ENCODE measurements around the gene PLK2. TPM values are rescaled to one million over a fixed set of nuclear protein-coding genes. Genes with fewer than 3 reads are reported as not detected.

Gene PLK2
- 1,301 and 1,404 TPM in 2 replicates for total RNA-seq

DNA sequence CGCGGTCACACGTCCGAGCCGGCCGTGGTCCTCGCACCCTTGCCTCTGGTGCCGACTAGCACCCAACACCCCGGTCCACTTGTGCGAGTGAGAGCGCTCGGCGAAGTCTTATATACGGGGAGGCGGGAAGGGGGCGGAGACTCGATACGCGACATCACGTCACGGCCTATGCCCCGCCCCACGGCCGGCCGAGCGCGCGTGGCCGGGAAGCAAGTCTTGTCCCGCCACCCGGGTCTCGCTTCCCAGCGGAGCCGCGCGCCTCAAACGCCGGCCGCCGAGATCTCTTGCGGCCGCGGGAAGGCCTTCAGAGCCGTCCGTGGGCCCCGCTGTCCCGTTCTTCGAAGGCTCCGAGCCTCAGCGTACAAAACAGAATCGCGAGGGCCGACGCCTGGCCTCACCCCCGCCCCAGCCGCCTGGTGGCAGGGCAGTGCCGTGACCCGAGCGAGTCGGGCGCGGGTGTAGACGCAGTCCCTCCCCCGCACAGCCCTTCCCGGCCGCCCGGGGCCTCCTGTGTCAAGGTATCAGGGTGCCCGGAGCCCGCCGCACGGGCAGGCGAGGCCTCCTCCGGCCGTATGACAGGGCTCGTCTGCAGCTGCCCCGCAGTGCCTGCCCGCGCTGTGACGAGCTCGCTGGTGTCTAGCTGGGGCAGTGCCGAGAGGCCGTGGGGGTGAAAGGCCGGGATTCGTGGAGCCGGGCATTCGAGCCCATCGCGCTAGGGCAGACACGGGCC lies at the start of gene PLK2:
PLK2 (minus strand) TSS at position 85 of the 730 bp plus-strand sequence. CDS start 127 bp downstream, outside the sequence.

DNA sequence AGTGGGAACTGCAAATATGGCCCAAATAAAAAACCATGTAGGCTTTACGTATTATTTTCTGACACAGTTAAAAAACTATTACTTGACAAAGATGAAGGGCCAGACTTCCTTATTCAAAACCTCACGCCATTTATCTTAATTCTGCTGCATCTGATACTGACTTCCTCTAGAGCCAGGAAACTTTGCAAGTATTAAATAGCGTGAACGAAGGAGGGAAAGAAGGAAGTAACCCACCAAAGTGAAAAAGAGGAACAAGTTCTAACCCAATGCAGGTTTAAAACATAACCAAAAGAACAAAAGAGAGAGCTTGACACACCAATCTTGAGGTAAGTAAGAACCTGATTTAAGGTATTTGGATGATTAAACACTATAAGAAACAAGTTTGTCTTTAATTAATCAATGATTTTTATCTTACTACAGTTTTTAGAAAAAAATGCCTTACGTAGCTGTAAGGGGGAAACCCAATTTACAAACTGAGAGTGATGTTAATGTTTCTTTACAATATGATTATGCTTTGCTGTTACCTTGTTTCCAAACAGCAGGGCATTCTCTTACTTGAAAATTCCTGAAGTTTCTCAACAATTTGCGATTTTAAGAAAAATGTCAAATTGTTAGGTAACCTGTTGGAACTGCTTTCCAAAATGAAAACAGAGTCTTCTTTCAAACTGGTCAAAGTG lies 31.5 kb upstream of the PLK2 start, which contains the start of gene GAPT:
GAPT (plus strand) TSS at position 220 of the 677 bp plus-strand sequence. CDS start 3,102 bp downstream, outside the sequence.

Other genes starting within 250 kb of the PLK2 start
- gene GAPT, start 31.3 kb upstream of the PLK2 start, total RNA-seq, result not detected in 2 replicates
- gene RAB3C, start 123.0 kb upstream of the PLK2 start, total RNA-seq, result under 0.01 TPM in 1 of 2 replicates, not detected in the other

Data from mesangial cell (primary cell).